Measurements from ENCODE around the gene ZNF207.

DNA sequence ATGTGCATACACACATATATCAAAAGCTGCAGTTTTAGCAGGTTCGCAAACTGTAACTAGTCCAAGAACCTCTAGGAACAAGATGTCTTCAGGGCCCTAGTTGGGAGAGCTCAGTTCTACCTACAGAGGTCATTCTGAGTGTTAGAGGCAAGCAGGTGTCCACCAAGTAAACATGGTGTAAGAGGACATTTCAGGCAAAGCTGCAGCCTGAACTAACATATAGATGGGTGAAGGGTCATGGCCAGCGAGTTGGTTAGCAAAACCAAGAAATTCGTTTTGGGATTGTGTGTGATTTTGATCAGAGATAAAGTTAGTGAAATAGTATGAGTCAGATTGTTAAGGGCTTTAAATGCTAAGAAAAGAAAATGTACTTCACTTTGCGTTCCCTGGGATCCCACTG is 32.6 kb upstream of the ZNF207 start:
- TF ChIP-seq GATA2 (IDR thresholded peaks at IDR 0.05; ENCODE audit: low read depth, low read length) (no peak), GATA3 (IDR thresholded peaks at IDR 0.05; ENCODE audit: low read depth, low read length) (no peak)

Data from SH-SY5Y (cell line).